Measurements from ENCODE around the gene COL9A3.
"Not testable (repeated sequence)": the region's sequence is repeated elsewhere in the genome, so short reads cannot be mapped to it uniquely, and the experiment has no call there.

Gene COL9A3

GRCh38 chr20:62845416-62846160, 28.7 kb downstream of the COL9A3 start:
- DNase-seq (ENCODE audit: extremely low read depth, low read depth) = no peak
- TF ChIP-seq CTCF (IDR thresholded peaks at IDR 0.05; ENCODE audit: low read depth, low read length, missing control alignments) = no peak
- H3K4me3 ChIP-seq (replicated peaks; ENCODE audit: low read depth, low read length) = no peak overlapping the region

DNA sequence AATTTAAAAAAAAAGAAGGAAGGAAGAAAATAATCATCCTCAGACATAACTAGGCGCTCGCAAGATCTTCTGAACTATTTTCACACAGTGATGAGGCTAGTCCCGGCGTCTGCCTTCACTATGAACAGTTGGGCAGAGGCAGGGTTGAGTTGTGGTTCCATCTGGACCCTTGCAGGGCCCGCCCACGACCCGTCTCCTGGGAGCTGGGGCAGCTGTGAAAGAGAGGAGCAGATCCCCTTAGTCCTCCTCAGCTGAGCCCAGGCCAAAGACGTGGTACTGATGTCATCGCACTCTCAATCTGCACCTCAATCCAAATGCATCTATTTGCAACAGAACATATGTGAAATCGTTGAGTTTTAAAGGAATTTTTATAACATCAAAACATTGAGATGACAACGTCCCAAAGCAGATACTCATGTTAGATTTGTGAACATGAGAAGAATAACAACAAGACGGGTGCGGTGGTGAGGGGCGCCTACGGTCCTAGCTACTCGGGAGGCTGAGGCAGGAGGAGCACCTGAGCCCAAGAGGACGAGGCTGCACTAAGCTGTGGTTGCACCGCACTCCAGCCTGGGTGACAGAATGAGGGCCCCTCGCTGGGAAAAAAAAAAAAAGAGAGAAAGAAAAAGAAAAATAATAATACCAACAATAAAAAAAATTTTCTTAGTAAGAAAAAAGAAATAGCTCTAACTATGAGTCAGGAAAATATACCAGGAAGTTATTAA, 29.5 kb downstream of the COL9A3 start:
- no peak for TF ChIP-seq CTCF (IDR thresholded peaks at IDR 0.05; ENCODE audit: low read depth, low read length, missing control alignments)
- H3K4me3 ChIP-seq (replicated peaks; ENCODE audit: low read depth, low read length) = no peak overlapping the region
- no peak for DNase-seq (ENCODE audit: extremely low read depth, low read depth)

- DNase-seq (ENCODE audit: extremely low read depth, low read depth); H3K4me3 ChIP-seq (replicated peaks; ENCODE audit: low read depth, low read length): not testable (repeated sequence)
These were observed 32.1 kb downstream of the COL9A3 start for GRCh38 chr20:62848917-62849316.

DNA sequence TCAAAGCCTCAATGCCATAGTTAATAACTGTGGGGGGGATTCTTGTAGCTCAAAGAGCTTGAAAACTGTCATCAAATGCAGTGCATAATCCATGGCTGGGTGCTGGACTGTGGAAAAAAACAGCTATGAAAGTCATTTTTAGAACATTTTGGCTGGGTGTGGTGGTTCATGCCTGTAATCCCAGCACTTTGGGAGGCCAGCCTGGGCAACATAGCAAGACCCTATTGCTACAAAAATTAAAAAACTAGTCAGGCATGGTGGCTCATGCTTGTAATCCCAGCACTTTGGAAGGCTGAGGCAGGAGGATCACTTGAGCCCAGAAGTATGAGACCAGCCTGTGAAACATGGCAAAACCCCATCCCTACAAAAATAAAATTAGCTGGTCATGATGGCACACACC, 32.6 kb downstream of the COL9A3 start:
- no peak overlapping the region for H3K4me3 ChIP-seq (replicated peaks; ENCODE audit: low read depth, low read length)
- no peak for TF ChIP-seq CTCF (IDR thresholded peaks at IDR 0.05; ENCODE audit: low read depth, low read length, missing control alignments)

GRCh38 chr20:62850333-62850974, 33.6 kb downstream of the COL9A3 start:
- no peak for DNase-seq (ENCODE audit: extremely low read depth, low read depth)
- no peak overlapping the region for H3K4me3 ChIP-seq (replicated peaks; ENCODE audit: low read depth, low read length)
- TF ChIP-seq CTCF (IDR thresholded peaks at IDR 0.05; ENCODE audit: low read depth, low read length, missing control alignments) = no peak

More for the DNA sequence above, 32.6 kb downstream of the COL9A3 start:
- no peak for DNase-seq (ENCODE audit: extremely low read depth, low read depth)

GRCh38 chr20:62852196-62852595, 35.3 kb downstream of the COL9A3 start:
- H3K4me3 ChIP-seq (replicated peaks; ENCODE audit: low read depth, low read length) = no peak overlapping the region
- no peak for DNase-seq (ENCODE audit: extremely low read depth, low read depth)
- TF ChIP-seq CTCF (IDR thresholded peaks at IDR 0.05; ENCODE audit: low read depth, low read length, missing control alignments) = no peak

DNA sequence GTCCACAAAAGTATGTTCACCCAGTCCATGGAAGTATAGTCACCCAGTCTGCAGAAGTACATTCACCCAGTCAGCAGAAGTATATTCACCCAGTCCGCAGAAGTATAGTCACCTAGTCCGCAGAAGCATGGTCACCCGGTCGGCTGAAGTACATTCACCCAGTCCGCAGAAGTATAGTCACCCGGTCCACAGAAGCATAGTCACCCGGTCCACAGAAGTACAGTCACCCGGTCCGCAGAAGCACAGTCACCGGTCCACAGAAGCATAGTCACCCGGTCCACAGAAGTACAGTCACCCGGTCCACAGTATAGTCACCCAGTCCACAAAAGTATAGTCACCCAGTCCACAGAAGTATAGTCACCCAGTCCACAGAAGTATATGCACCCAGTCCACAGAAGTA, 36.0 kb downstream of the COL9A3 start:
- TF ChIP-seq CTCF (IDR thresholded peaks at IDR 0.05; ENCODE audit: low read depth, low read length, missing control alignments) = no peak
- H3K4me3 ChIP-seq (replicated peaks; ENCODE audit: low read depth, low read length) = no peak overlapping the region
- no peak for DNase-seq (ENCODE audit: extremely low read depth, low read depth)

GRCh38 chr20:62853304-62853703, 36.5 kb downstream of the COL9A3 start:
- H3K4me3 ChIP-seq (replicated peaks; ENCODE audit: low read depth, low read length); DNase-seq (ENCODE audit: extremely low read depth, low read depth): not testable (repeated sequence)
